ENCODE results near the gene STRBP.

STRBP gene

DNA sequence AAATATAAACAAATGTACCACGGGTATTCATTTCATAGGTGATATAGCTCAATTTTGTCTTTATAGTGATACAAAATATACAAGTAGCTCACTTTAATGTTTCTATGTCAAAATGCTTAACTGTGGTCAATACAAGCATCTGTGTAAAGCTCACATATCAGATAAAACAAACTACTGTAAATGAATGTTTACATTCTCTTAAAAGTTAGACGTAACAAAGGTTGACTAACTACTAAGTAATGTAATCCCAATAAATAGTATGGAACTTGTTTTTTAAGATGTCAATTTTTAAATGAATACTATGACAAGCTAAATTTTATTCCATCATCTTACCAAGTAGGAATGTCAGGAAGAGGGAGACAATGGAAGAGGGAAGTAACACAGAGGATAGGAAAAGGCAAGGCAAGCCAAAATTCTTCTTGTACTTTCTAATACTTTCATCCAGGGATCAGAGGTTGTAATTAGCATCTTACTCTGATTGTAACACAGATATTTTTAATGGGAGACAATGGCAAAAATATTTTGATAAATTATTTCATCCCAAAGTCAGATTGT lies 105.5 kb downstream of the STRBP start:
- H3K4me3 ChIP-seq (ENCODE audit: low read length) = no peak overlapping the region
- H3K4me1 ChIP-seq (ENCODE audit: control insufficient read depth, insufficient read depth, low read length) = no peaks in the 10 kb centered on the region
- no peak for DNase-seq (ENCODE audit: low read depth)
- H3K9me3 ChIP-seq (ENCODE audit: control insufficient read depth, low read length) = no peaks in the 10 kb centered on the region
- H3K36me3 ChIP-seq (ENCODE audit: control insufficient read depth, insufficient read depth, low read length, severe bottlenecking) = no peaks in the 10 kb centered on the region
- H3K9ac ChIP-seq (ENCODE audit: low read length) = no peak overlapping the region
- no peaks in the 10 kb centered on the region for H3K27me3 ChIP-seq (replicated peaks; ENCODE audit: control insufficient read depth, insufficient read depth, low read length)

DNA sequence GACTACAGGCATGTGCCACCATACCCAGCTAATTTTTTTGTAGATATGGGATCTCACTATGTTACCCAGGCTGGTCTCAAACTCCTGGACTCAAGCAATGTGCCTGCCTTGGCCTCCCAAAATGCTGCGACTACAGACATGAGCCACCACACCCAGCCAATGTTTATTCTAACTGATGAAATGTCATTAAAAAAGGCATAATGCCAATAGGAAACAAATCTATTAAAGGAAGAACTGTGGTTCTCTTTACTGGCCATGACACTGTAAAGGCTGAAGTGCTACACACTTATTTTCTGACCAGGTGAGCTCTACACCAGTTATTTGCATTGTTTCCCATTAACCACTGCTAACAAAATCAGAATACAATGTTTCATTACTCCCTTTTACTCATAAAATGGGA lies 106.0 kb downstream of the STRBP start:
- no peak overlapping the region for H3K4me3 ChIP-seq (ENCODE audit: low read length)
- H3K4me1 ChIP-seq (ENCODE audit: control insufficient read depth, insufficient read depth, low read length) = no peaks in the 10 kb centered on the region
- H3K9me3 ChIP-seq (ENCODE audit: control insufficient read depth, low read length) = no peaks in the 10 kb centered on the region
- no peaks in the 10 kb centered on the region for H3K27me3 ChIP-seq (replicated peaks; ENCODE audit: control insufficient read depth, insufficient read depth, low read length)
- no peaks in the 10 kb centered on the region for H3K36me3 ChIP-seq (ENCODE audit: control insufficient read depth, insufficient read depth, low read length, severe bottlenecking)
- no peak for DNase-seq (ENCODE audit: low read depth)
- no peak overlapping the region for H3K9ac ChIP-seq (ENCODE audit: low read length)

DNA sequence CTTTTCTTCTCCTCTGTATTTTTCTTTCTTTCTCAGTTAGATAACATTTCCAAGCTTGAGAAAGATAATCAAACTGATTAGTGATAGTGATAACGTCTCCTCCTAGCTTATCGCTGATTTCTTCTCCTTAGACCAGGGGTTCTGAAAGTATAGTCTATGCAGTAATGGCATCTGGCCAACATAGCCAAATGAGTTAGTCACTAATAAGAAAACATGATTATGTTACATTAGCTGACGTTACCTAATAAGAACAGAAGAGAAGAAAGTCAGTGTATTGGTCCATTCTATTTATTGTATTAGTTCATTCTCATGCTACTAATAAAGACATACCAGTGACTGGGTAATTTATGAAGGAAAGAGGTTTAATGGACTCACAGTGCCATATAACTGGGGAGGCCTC lies 111.2 kb downstream of the STRBP start:
- no peaks in the 10 kb centered on the region for H3K4me1 ChIP-seq (ENCODE audit: control insufficient read depth, insufficient read depth, low read length)
- H3K9me3 ChIP-seq (ENCODE audit: control insufficient read depth, low read length) = no peaks in the 10 kb centered on the region
- no peaks in the 10 kb centered on the region for H3K36me3 ChIP-seq (ENCODE audit: control insufficient read depth, insufficient read depth, low read length, severe bottlenecking)
- no peaks in the 10 kb centered on the region for H3K27me3 ChIP-seq (replicated peaks; ENCODE audit: control insufficient read depth, insufficient read depth, low read length)
- no peak overlapping the region for H3K9ac ChIP-seq (ENCODE audit: low read length)
- no peak overlapping the region for H3K4me3 ChIP-seq (ENCODE audit: low read length)
- DNase-seq (ENCODE audit: low read depth) = no peak

DNA sequence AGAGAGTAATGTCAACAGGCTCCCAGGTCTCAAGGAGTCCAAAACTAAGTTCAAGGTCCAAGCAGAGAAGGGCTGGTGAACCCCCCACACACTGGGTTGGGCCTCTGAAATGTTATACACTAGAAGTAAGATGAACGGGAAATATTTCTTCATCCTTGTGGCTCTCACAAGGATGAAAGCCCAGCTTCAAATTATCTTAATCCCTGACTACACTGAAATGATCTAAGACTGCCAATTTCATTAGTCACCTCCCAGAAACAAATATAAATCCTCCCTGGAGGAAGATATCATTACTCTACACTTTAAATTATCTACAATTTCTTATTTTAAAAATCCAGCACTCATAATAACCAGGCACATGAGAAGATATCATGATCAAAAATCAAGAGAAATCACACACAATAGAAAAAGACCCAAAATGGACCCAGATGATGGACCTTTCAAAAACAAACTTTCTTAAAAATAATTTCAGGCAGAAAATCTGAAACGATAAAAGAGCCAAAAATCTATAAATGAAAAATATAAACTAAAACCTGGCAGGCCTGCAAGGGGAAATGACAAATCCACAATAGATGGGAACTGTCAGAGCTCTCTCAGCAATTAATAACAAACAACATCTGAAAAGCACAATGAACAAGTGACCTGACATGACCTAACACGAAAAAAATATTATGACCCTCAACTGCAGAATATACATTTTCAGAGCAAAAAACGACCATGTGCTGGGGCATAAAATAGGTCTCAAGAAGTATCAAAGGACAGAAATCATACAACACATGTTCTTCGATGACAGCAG lies 117.5 kb downstream of the STRBP start:
- no peaks in the 10 kb centered on the region for H3K4me1 ChIP-seq (ENCODE audit: control insufficient read depth, insufficient read depth, low read length)
- H3K36me3 ChIP-seq (ENCODE audit: control insufficient read depth, insufficient read depth, low read length, severe bottlenecking) = no peaks in the 10 kb centered on the region
- no peaks in the 10 kb centered on the region for H3K27me3 ChIP-seq (replicated peaks; ENCODE audit: control insufficient read depth, insufficient read depth, low read length)
- DNase-seq (ENCODE audit: low read depth) = no peak
- H3K4me3 ChIP-seq (ENCODE audit: low read length) = no peak overlapping the region
- H3K9me3 ChIP-seq (ENCODE audit: control insufficient read depth, low read length) = peaks cover 7% of the 10 kb centered on the region
- H3K9ac ChIP-seq (ENCODE audit: low read length) = no peak overlapping the region

DNA sequence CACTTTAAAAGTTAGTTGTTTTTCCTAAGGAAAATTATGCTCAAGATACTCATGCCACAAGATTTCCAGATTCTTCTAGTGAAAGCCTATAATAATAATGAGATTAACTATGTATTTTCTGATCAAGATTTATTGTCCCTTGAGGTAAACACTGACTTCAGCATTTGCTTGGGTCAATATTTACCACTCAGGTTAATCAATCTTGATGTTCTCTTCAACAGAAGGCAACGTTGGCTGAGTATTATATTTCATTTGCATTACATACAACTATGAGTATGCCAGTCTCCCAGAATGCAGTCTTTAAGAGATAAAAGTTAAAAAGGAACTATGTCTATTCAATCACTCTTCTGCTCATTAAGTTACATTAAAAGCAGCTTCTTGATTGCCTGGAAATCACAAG lies 119.3 kb downstream of the STRBP start:
- no peaks in the 10 kb centered on the region for H3K4me1 ChIP-seq (ENCODE audit: control insufficient read depth, insufficient read depth, low read length)
- H3K9me3 ChIP-seq (ENCODE audit: control insufficient read depth, low read length) = peaks cover 7% of the 10 kb centered on the region
- no peak for DNase-seq (ENCODE audit: low read depth)
- no peak overlapping the region for H3K4me3 ChIP-seq (ENCODE audit: low read length)
- H3K9ac ChIP-seq (ENCODE audit: low read length) = no peak overlapping the region
- no peaks in the 10 kb centered on the region for H3K36me3 ChIP-seq (ENCODE audit: control insufficient read depth, insufficient read depth, low read length, severe bottlenecking)
- H3K27me3 ChIP-seq (replicated peaks; ENCODE audit: control insufficient read depth, insufficient read depth, low read length) = no peaks in the 10 kb centered on the region

DNA sequence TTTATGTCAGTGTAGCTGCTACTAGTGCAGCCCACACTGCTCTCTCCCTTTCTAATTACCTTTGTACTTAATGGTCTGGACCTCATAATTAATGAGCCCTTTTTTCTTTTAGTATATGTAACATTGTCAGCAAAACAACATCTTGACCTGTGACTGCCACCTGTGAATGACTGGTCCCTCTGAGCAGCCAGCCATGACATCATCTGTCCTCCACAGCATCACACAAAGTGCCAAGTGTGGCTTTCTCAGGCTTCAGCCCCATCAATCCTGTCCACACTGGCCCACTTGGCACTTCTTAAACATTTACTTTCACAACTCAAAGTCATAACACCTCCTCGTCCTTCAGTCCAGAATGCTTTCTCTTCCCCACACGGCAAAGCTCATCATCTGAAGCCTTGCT lies 130.2 kb downstream of the STRBP start:
- H3K36me3 ChIP-seq (ENCODE audit: control insufficient read depth, insufficient read depth, low read length, severe bottlenecking) = no peaks in the 10 kb centered on the region

DNA sequence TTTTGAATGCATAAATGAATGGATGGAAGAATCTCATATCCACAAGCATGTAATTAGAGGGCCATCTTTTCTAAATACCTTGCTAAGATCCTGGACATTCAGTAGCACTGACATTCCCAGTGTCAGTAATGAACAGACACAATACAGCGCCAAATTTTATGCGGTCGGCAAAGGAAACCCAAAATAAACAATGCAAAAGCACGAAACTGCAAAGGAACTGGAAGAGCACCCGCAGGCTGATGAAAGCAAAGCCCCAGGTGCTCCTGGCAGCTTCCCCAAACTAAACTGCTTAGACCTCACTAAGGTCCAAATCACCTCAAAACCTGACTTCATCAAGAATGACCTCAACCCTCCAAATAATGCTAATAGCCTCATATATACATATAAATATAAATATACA lies 133.0 kb downstream of the STRBP start:
- H3K27me3 ChIP-seq (replicated peaks; ENCODE audit: control insufficient read depth, insufficient read depth, low read length) = no peaks in the 10 kb centered on the region
- H3K9ac ChIP-seq (ENCODE audit: low read length) = no peak overlapping the region
- no peaks in the 10 kb centered on the region for H3K4me1 ChIP-seq (ENCODE audit: control insufficient read depth, insufficient read depth, low read length)
- H3K9me3 ChIP-seq (ENCODE audit: control insufficient read depth, low read length) = no peaks in the 10 kb centered on the region
- H3K36me3 ChIP-seq (ENCODE audit: control insufficient read depth, insufficient read depth, low read length, severe bottlenecking) = no peaks in the 10 kb centered on the region
- DNase-seq (ENCODE audit: low read depth) = no peak
- H3K4me3 ChIP-seq (ENCODE audit: low read length) = no peak overlapping the region

More for the DNA sequence above, 130.2 kb downstream of the STRBP start:
- Histone ChIP-seq H3K4me3 (ENCODE audit: low read length) (no peak overlapping the region), H3K9ac (ENCODE audit: low read length) (no peak overlapping the region), H3K9me3 (ENCODE audit: control insufficient read depth, low read length) (no peaks in the 10 kb centered on the region), H3K27me3 (replicated peaks; ENCODE audit: control insufficient read depth, insufficient read depth, low read length) (no peaks in the 10 kb centered on the region), H3K4me1 (ENCODE audit: control insufficient read depth, insufficient read depth, low read length) (no peaks in the 10 kb centered on the region)
- no peak for DNase-seq (ENCODE audit: low read depth)

DNA sequence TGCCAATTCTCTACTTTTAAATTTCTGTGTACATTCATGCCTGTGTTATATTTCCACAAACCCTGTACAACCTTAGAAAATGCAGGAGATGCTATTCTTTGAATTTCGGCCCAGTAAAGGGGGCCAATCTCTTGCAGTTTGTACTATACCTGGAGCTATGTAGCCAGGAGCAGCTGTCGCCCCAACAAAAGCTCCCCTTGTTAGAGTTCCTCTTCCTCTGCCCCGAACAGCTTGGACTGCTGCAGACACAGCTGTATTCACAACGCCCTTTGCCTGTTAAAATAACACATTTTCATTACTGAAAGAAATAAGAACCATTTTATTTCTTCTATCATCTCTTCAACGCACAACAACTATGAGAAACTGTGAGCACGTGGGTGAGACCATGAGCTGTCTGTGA lies 135.7 kb downstream of the STRBP start:
- H3K9ac ChIP-seq (ENCODE audit: low read length) = no peak overlapping the region
- no peaks in the 10 kb centered on the region for H3K36me3 ChIP-seq (ENCODE audit: control insufficient read depth, insufficient read depth, low read length, severe bottlenecking)
- DNase-seq (ENCODE audit: low read depth) = no peak
- H3K4me1 ChIP-seq (ENCODE audit: control insufficient read depth, insufficient read depth, low read length) = peaks cover 11% of the 10 kb centered on the region
- H3K27me3 ChIP-seq (replicated peaks; ENCODE audit: control insufficient read depth, insufficient read depth, low read length) = no peaks in the 10 kb centered on the region
- H3K9me3 ChIP-seq (ENCODE audit: control insufficient read depth, low read length) = no peaks in the 10 kb centered on the region
- H3K4me3 ChIP-seq (ENCODE audit: low read length) = no peak overlapping the region

DNA sequence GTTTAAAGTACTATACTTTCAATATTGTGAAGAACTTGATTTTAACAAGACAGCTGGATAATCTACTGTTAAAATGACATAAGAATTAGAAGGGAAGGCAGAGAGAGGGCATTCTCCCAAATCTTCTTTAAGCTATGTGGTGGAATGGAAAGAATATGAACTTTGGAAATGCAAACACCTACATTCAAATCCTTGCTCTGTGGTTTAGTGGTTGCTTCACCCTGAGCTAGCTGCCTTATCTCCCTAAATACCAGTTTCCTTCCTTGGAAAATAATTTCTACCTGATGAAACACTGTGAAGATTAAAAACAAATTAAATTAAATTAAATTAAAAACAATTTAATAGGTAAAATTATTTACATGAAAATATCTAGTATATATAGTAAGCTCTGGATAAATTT lies 136.4 kb downstream of the STRBP start:
- H3K4me1 ChIP-seq (ENCODE audit: control insufficient read depth, insufficient read depth, low read length) = peaks cover 11% of the 10 kb centered on the region
- no peaks in the 10 kb centered on the region for H3K9me3 ChIP-seq (ENCODE audit: control insufficient read depth, low read length)
- no peaks in the 10 kb centered on the region for H3K27me3 ChIP-seq (replicated peaks; ENCODE audit: control insufficient read depth, insufficient read depth, low read length)
- no peak overlapping the region for H3K4me3 ChIP-seq (ENCODE audit: low read length)
- H3K9ac ChIP-seq (ENCODE audit: low read length) = no peak overlapping the region
- no peaks in the 10 kb centered on the region for H3K36me3 ChIP-seq (ENCODE audit: control insufficient read depth, insufficient read depth, low read length, severe bottlenecking)
- no peak for DNase-seq (ENCODE audit: low read depth)

DNA sequence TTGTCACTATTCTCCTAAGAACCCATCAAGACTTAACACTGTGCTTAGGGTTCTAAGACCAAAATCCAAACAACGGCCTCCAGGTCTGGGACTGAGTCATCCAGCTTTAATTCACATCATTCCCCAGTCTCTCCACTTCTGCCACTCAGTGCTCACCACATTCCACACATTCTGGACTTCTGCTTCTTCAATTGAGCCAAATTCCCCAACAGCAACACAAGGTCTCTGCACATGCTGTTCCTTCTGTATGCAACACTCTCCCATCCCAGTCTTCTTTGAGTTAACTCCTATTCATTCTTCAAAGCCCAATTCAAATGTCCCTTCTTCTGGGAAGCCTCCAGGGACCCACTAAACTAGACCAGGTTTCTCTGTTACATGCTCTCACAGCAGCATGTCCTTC lies 137.1 kb downstream of the STRBP start:
- peaks cover 11% of the 10 kb centered on the region for H3K4me1 ChIP-seq (ENCODE audit: control insufficient read depth, insufficient read depth, low read length)
- H3K27me3 ChIP-seq (replicated peaks; ENCODE audit: control insufficient read depth, insufficient read depth, low read length) = no peaks in the 10 kb centered on the region
- H3K36me3 ChIP-seq (ENCODE audit: control insufficient read depth, insufficient read depth, low read length, severe bottlenecking) = no peaks in the 10 kb centered on the region
- DNase-seq (ENCODE audit: low read depth) = peak; percentile 73
- H3K9ac ChIP-seq (ENCODE audit: low read length) = no peak overlapping the region
- H3K4me3 ChIP-seq (ENCODE audit: low read length) = no peak overlapping the region
- H3K9me3 ChIP-seq (ENCODE audit: control insufficient read depth, low read length) = no peaks in the 10 kb centered on the region

DNA sequence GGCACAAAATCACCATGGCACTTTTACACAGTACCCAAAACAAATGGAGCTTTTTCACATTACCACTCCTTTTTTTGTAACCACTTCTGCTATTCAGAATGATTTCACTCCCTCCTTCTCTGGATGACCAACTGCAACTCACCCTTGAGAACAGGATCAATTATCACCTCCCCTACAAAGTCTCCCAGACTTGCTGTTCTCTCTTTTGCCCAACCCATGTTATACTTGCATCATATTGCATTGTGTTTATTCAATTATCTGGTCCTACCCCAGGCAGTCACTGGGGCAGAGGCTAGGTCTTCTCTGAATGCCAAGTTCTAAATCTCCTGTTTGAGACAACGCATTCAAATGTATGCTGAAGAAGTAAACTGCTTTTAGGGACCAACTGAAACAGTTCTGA lies 139.0 kb downstream of the STRBP start:
- Histone ChIP-seq H3K4me3 (ENCODE audit: low read length) (no peak overlapping the region), H3K9me3 (ENCODE audit: control insufficient read depth, low read length) (no peaks in the 10 kb centered on the region), H3K36me3 (ENCODE audit: control insufficient read depth, insufficient read depth, low read length, severe bottlenecking) (no peaks in the 10 kb centered on the region), H3K9ac (ENCODE audit: low read length) (peak overlapping the region; percentile 5), H3K27me3 (replicated peaks; ENCODE audit: control insufficient read depth, insufficient read depth, low read length) (no peaks in the 10 kb centered on the region), H3K4me1 (ENCODE audit: control insufficient read depth, insufficient read depth, low read length) (peaks cover 11% of the 10 kb centered on the region)
- peak; percentile 48 for DNase-seq (ENCODE audit: low read depth)

DNA sequence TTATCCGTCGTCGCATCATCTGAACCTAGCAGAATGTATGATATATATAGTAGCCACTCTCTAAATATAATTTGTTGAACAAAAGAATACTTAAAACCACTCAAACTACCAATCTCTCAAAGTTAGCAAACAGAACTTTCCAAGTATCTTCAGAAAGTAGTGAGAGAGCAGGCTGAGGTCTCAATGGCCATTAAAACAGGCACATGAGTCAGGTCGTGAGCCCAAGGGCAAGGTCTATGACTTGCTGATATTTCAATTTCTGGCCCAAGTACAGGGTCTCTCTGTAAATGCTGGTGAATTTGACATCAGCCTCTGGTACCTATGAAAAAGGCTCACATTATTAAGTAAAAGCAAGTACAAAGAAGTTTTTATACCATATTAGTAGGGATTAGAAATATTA lies 139.8 kb downstream of the STRBP start:
- no peak overlapping the region for H3K4me3 ChIP-seq (ENCODE audit: low read length)
- no peak for DNase-seq (ENCODE audit: low read depth)
- H3K27me3 ChIP-seq (replicated peaks; ENCODE audit: control insufficient read depth, insufficient read depth, low read length) = no peaks in the 10 kb centered on the region
- peaks cover 11% of the 10 kb centered on the region for H3K4me1 ChIP-seq (ENCODE audit: control insufficient read depth, insufficient read depth, low read length)
- no peaks in the 10 kb centered on the region for H3K36me3 ChIP-seq (ENCODE audit: control insufficient read depth, insufficient read depth, low read length, severe bottlenecking)
- no peaks in the 10 kb centered on the region for H3K9me3 ChIP-seq (ENCODE audit: control insufficient read depth, low read length)
- no peak overlapping the region for H3K9ac ChIP-seq (ENCODE audit: low read length)

Data from adipocyte (in vitro differentiated cells).